Karpas-422 (cell line): ENCODE measurements around the gene TRIM65. TPM values are rescaled to one million over a fixed set of nuclear protein-coding genes. Genes with fewer than 3 reads are reported as not detected.

Experiments used
- DNase-seq: peaks from one replicate; pipeline ENCODE4 v3.0.0-alpha.2; 2015
- H2AFZ ChIP-seq: fragments of 200-600 bp; sonication (generic); 2 replicates; pipeline ENCODE4 v1.6.1; 2014; ENCODE audit warnings: antibody characterized with exemption, low read length, mixed read lengths
- H3K27ac ChIP-seq: fragments of 200-600 bp; sonication (generic); 2 replicates; pipeline ENCODE4 v1.5.1; 2014; ENCODE audit warnings: mild to moderate bottlenecking, low read length, moderate library complexity
- H3K27me3 ChIP-seq: fragments of 200-600 bp; sonication (generic); 2 replicates; pipeline ENCODE4 v1.6.1; 2014; ENCODE audit warnings: low read length, mixed read lengths
- H3K36me3 ChIP-seq: fragments of 200-600 bp; sonication (generic); 2 replicates; pipeline ENCODE4 v1.6.1; 2014; ENCODE audit warnings: low read length, mixed read lengths; ENCODE audit not compliant: insufficient read depth
- H3K4me1 ChIP-seq: fragments of 200-600 bp; sonication (generic); 2 replicates; pipeline ENCODE4 v1.6.1; 2014; ENCODE audit warnings: mild to moderate bottlenecking, low read length, mixed read lengths
- H3K4me2 ChIP-seq: fragments of 200-600 bp; sonication (generic); 2 replicates; pipeline ENCODE4 v1.6.1; 2014; ENCODE audit warnings: low read length, low read depth, mild to moderate bottlenecking; ENCODE audit not compliant: poor library complexity, severe bottlenecking
- H3K4me3 ChIP-seq: fragments of 200-600 bp; sonication (generic); 2 replicates; pipeline ENCODE4 v1.5.1; 2014; ENCODE audit warnings: mild to moderate bottlenecking, antibody characterized with exemption, low read length, mixed read lengths
- H3K79me2 ChIP-seq: fragments of 200-600 bp; sonication (generic); 2 replicates; pipeline ENCODE4 v1.6.1; 2014; ENCODE audit warnings: mild to moderate bottlenecking, low read length, mixed read lengths
- H3K9ac ChIP-seq: fragments of 200-600 bp; sonication (generic); 2 replicates; pipeline ENCODE4 v1.6.0; 2014; ENCODE audit warnings: low read length
- H3K9me2 ChIP-seq: fragments of 200-600 bp; sonication (generic), shearing (Covaris generic); replicated peaks from 2 replicates; pipeline ENCODE4 v1.6.0; 2014; ENCODE audit warnings: mild to moderate bottlenecking, low read length, moderate library complexity; ENCODE audit not compliant: insufficient read depth
- H3K9me3 ChIP-seq: fragments of 300-700, 200-600 bp; sonication (generic); 2 replicates; pipeline ENCODE4 v1.6.1; 2014; ENCODE audit warnings: low read length, mixed read lengths
- H4K20me1 ChIP-seq: fragments of 200-600 bp; sonication (generic); 2 replicates; pipeline ENCODE4 v1.6.1; 2014; ENCODE audit warnings: mild to moderate bottlenecking, antibody characterized with exemption, low read length, low read depth; ENCODE audit not compliant: insufficient read depth
- total RNA-seq: library from RNA; depleted of rRNA; stranded (reverse); fragments of >200 nt; shearing (Covaris generic); gene quantifications from 2 replicates; pipeline ENCODE4 v1.2.3, GENCODE V29; 2014; ENCODE audit warnings: low replicate concordance

TRIM65 gene
- total RNA-seq, 1 experiment from 2014 or later, result 18.4 TPM

DNA sequence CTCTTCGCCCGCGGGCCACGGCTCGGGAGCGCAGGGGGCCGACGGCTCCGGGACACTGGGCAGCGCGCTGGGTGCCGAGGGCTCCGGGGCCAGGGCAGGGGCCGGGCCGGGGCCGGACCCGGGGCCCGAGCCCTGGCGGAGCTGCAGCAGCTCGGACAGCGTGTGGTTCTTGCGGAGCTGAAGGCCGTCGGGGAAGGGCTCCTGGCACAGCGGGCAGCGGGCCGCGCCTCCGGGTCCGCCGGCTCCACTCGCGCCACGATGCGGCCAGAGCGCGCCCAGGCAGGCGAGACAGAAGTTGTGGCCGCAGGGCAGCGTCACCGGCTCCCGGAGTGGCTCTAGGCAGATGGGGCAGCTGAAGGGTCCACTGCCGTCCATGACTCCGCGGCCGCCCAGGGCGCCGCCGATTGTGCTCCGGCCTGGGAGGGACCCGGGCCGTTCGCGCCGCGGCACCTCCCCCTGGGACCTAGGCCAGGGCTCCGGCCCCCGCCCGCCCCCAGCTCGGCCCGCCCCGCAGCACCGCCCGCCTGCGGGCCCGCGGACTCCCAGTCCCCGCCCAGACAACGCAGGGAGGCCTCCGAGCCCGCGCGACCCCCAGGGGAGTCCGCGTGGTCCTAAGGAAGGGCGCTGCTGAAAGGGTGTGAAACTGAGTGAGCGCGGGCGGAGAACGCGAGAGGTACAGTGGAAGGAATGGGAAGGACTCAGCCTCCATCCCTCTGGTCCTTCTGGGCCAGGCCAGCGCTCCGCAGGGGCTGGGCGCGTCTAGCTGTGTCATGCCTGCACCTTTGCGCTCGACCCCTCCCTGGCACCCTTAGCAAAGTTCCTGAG is 18.4 kb downstream of the TRIM65 start, which contains the start of gene TRIM47:
Gene TRIM47 (minus strand): TSS at position 408 of the 825 bp plus-strand sequence. CDS start 33 bp downstream, at position 375.
- no peaks in the 10 kb centered on the region for H3K27me3 ChIP-seq
- H4K20me1 ChIP-seq, result no peaks in the 10 kb centered on the region
- H3K4me2 ChIP-seq, result peak within 1 kb of the TSS; percentile 96
- peaks cover 31% of the 10 kb centered on the region for H3K4me1 ChIP-seq
- no peaks in the 10 kb centered on the region for H3K9me2 ChIP-seq
- peak within 1 kb of the TSS; percentile 82 for H3K27ac ChIP-seq
- peak within 1 kb of the TSS; percentile 84 for H3K4me3 ChIP-seq
- peak within 1 kb of the TSS; percentile 98 for H2AFZ ChIP-seq
- no peaks in the 10 kb centered on the region for H3K36me3 ChIP-seq
- no peak for DNase-seq
- peak within 1 kb of the TSS; percentile 87 for H3K9ac ChIP-seq
- no peaks in the 10 kb centered on the region for H3K9me3 ChIP-seq
- H3K79me2 ChIP-seq, result no peaks in the 10 kb centered on the region

GRCh38 chr17:75877752-75878173 is 19.0 kb downstream of the TRIM65 start:
- peak overlapping the region; percentile 87 for H3K9ac ChIP-seq
- H2AFZ ChIP-seq, result peak overlapping the region; percentile 98
- DNase-seq, result peak; percentile 91
- H3K4me3 ChIP-seq, result peak overlapping the region; percentile 84
- no peaks in the 10 kb centered on the region for H3K36me3 ChIP-seq
- no peaks in the 10 kb centered on the region for H3K79me2 ChIP-seq
- no peaks in the 10 kb centered on the region for H3K27me3 ChIP-seq
- H3K4me1 ChIP-seq, result peaks cover 31% of the 10 kb centered on the region
- H3K27ac ChIP-seq, result peak overlapping the region; percentile 82
- no peaks in the 10 kb centered on the region for H4K20me1 ChIP-seq
- no peaks in the 10 kb centered on the region for H3K9me3 ChIP-seq
- H3K4me2 ChIP-seq, result peak overlapping the region; percentile 96
- H3K9me2 ChIP-seq, result no peaks in the 10 kb centered on the region

DNA sequence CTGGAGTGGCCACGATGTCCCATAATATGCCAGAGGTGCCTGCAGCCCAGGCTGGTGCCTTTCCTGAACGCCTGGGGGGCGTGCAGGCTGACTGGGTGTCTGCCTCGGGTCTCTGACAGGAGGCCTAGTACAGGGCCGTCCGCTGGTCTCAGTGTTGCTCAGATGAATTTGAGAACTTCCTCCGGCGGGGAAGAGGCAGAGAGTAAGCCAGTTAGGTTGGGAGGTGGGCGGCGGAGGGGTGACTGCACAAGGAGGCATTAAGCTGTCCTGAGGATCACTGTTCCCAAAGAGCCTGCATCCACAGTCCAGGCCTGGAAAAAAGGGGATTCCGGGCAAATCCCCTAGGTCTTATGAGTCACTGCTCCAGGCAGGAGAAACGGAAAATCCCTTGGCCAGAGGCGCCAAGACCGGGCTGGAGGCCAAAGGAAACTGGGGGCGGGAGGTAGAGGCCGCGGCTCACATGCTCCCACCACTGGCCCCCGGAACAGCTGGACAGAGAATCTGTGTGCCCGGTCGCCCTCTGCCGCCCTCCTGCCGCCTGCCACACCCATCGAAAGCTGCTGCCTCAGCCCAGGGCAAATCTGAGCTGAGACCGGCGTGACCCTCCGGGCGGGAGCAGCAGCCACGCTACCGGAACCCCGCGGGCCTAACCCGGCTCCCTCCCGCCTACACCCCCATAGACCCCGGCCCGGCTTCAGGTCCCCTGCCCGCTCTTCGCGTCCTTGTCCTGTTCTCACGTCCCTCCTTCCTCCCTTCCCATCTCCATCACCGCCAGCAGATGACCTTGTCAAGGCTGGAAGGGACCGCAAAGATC is 19.6 kb downstream of the TRIM65 start:
- peak overlapping the region; percentile 96 for H3K4me2 ChIP-seq
- no peaks in the 10 kb centered on the region for H4K20me1 ChIP-seq
- H3K4me1 ChIP-seq, result peaks cover 31% of the 10 kb centered on the region
- peak overlapping the region; percentile 82 for H3K27ac ChIP-seq
- H2AFZ ChIP-seq, result peak overlapping the region; percentile 98
- peak; percentile 88 for DNase-seq
- H3K9me2 ChIP-seq, result no peaks in the 10 kb centered on the region
- H3K9me3 ChIP-seq, result no peaks in the 10 kb centered on the region
- no peaks in the 10 kb centered on the region for H3K79me2 ChIP-seq
- H3K9ac ChIP-seq, result peak overlapping the region; percentile 87
- H3K36me3 ChIP-seq, result no peaks in the 10 kb centered on the region
- peak overlapping the region; percentile 84 for H3K4me3 ChIP-seq
- H3K27me3 ChIP-seq, result no peaks in the 10 kb centered on the region

- H3K4me3 ChIP-seq, result peak overlapping the region; percentile 84
- H3K9ac ChIP-seq, result peak overlapping the region; percentile 87
These were observed 20.4 kb downstream of the TRIM65 start for GRCh38 chr17:75876190-75876937.

GRCh38 chr17:75875940-75876189 is 20.9 kb downstream of the TRIM65 start:
- H3K4me1 ChIP-seq, result peaks cover 31% of the 10 kb centered on the region
- peak overlapping the region; percentile 96 for H3K4me2 ChIP-seq
- peak overlapping the region; percentile 84 for H3K4me3 ChIP-seq
- H2AFZ ChIP-seq, result peak overlapping the region; percentile 98
- no peaks in the 10 kb centered on the region for H4K20me1 ChIP-seq
- H3K27ac ChIP-seq, result peak overlapping the region; percentile 82
- no peaks in the 10 kb centered on the region for H3K9me3 ChIP-seq
- H3K36me3 ChIP-seq, result no peaks in the 10 kb centered on the region
- H3K9me2 ChIP-seq, result no peaks in the 10 kb centered on the region
- no peaks in the 10 kb centered on the region for H3K79me2 ChIP-seq
- DNase-seq, result no peak
- H3K27me3 ChIP-seq, result no peaks in the 10 kb centered on the region
- peak overlapping the region; percentile 87 for H3K9ac ChIP-seq

More at GRCh38 chr17:75876190-75876937, 20.4 kb downstream of the TRIM65 start:
- H3K9me3 ChIP-seq, result no peaks in the 10 kb centered on the region
- no peaks in the 10 kb centered on the region for H3K79me2 ChIP-seq
- H3K36me3 ChIP-seq, result no peaks in the 10 kb centered on the region
- peak overlapping the region; percentile 82 for H3K27ac ChIP-seq
- H3K4me2 ChIP-seq, result peak overlapping the region; percentile 96
- peaks cover 31% of the 10 kb centered on the region for H3K4me1 ChIP-seq
- H3K9me2 ChIP-seq, result no peaks in the 10 kb centered on the region
- no peaks in the 10 kb centered on the region for H4K20me1 ChIP-seq
- peak; percentile 91 for DNase-seq
- no peaks in the 10 kb centered on the region for H3K27me3 ChIP-seq
- H2AFZ ChIP-seq, result peak overlapping the region; percentile 98

- peak overlapping the region; percentile 96 for H3K4me2 ChIP-seq
- no peak for DNase-seq
- H3K4me1 ChIP-seq, result peaks cover 31% of the 10 kb centered on the region
- H3K27ac ChIP-seq, result peak overlapping the region; percentile 82
- no peaks in the 10 kb centered on the region for H4K20me1 ChIP-seq
- no peaks in the 10 kb centered on the region for H3K79me2 ChIP-seq
- H2AFZ ChIP-seq, result peak overlapping the region; percentile 98
- peak overlapping the region; percentile 84 for H3K4me3 ChIP-seq
- no peaks in the 10 kb centered on the region for H3K9me2 ChIP-seq
- no peaks in the 10 kb centered on the region for H3K9me3 ChIP-seq
- H3K36me3 ChIP-seq, result no peaks in the 10 kb centered on the region
- no peaks in the 10 kb centered on the region for H3K27me3 ChIP-seq
- peak overlapping the region; percentile 87 for H3K9ac ChIP-seq
These were observed 21.4 kb downstream of the TRIM65 start for GRCh38 chr17:75875182-75875939.

GRCh38 chr17:75874323-75875181 is 22.2 kb downstream of the TRIM65 start:
- H4K20me1 ChIP-seq, result no peaks in the 10 kb centered on the region
- no peak overlapping the region for H3K27ac ChIP-seq

More at GRCh38 chr17:75874323-75875181, 22.2 kb downstream of the TRIM65 start:
- Histone ChIP-seq H3K4me1 (peaks cover 31% of the 10 kb centered on the region), H3K9me3 (no peaks in the 10 kb centered on the region), H3K4me2 (no peak overlapping the region), H3K9ac (no peak overlapping the region), H3K4me3 (no peak overlapping the region), H3K36me3 (no peaks in the 10 kb centered on the region), H3K79me2 (no peaks in the 10 kb centered on the region), H3K27me3 (no peaks in the 10 kb centered on the region), H2AFZ (no peak overlapping the region), H3K9me2 (no peaks in the 10 kb centered on the region)
- no peak for DNase-seq
